GM18498 (cell line): ENCODE results near the gene CDC20.

Experiments used
- ATAC-seq: cut with Tn5 transposase; IDR thresholded peaks from one replicate; pipeline ENCODE4 v1.9.1; 2021; ENCODE audit warnings: mild to moderate bottlenecking, moderate library complexity; ENCODE audit not compliant: unreplicated experiment

CDC20 gene

DNA sequence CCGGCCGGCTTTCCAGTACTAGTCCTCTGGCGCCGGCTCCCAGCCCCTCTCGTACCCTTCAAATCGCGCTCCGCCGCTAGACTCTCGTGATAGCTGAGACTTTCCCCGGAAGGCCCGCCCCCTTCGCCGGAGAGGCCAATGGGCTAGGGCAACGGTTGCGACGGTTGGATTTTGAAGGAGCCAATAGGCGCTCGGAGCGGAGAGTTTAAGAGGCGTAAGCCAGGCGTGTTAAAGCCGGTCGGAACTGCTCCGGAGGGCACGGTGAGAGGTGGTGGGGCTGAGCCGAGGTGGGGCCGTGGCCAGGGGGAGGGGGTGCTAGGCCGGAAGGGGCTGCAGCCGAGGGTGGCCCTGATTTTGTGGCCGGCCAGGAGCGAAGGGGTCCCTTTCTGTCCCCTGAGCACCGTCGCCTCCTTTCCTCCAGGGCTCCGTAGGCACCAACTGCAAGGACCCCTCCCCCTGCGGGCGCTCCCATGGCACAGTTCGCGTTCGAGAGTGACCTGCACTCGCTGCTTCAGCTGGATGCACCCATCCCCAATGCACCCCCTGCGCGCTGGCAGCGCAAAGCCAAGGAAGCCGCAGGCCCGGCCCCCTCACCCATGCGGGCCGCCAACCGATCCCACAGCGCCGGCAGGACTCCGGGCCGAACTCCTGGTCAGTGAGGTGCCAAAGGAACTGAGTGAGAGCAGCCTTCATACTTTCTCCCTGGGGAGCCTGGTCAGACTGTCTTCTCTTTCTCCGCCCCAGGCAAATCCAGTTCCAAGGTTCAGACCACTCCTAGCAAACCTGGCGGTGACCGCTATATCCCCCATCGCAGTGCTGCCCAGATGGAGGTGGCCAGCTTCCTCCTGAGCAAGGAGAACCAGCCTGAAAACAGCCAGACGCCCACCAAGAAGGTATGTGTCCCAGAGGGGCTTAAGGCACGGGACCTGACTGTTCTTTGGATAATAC lies at the start of gene CDC20:
Gene CDC20 (plus strand): TSS at position 236 of the 948 bp plus-strand sequence. CDS start 235 bp downstream, at position 471.
- ATAC-seq = peak; percentile 95

DNA sequence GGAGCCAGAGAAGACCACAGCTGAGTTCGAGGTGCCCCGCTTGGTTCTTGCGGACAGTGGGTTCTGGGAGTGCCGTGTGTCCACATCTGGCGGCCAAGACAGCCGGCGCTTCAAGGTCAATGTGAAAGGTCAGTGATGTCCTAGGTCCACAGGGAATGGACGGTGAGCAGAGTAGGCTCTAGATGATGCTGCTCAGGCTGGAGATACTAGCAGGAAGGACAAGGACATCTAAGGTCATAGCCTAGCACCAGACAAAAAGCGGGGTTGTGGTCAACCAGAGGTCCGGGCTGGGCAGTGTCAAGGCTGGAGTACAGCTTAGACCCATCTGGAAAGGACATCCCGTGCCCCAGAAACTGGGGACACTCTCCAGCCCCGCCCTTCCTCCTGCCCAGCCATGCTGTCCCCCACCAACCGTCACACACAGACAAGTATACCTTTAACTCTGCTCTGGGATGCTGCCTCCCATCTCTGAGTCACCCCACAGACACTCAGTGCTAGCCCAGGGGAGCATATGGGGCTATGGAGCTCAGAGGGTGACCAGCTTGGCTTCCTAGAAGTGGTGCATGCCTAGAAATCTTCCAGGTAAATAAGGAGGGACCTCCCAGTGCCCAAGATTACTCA lies 49.3 kb upstream of the CDC20 start:
- no peak for ATAC-seq

DNA sequence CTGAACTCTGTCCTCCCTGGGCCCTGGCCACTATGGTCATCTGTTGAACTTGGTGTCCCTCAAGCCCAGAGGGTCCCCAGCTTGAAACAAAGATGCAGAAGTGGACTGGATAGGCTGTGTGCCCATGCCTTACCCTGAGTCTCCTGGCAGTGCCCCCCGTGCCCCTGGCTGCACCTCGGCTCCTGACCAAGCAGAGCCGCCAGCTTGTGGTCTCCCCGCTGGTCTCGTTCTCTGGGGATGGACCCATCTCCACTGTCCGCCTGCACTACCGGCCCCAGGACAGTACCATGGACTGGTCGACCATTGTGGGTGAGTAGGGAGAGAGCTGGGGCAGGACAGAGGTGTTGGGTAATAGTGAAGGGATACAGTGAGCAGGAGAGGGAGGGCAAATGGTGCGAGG lies 47.3 kb upstream of the CDC20 start:
- no peak for ATAC-seq

DNA sequence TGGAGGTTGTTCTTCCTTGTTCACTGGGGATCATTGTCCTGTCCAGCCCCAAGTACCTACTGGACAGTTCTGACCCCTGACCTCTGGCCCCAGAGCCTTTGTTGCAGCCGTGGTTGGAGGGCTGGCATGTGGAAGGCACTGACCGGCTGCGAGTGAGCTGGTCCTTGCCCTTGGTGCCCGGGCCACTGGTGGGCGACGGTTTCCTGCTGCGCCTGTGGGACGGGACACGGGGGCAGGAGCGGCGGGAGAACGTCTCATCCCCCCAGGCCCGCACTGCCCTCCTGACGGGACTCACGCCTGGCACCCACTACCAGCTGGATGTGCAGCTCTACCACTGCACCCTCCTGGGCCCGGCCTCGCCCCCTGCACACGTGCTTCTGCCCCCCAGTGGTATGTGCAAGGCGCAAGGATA lies 46.6 kb upstream of the CDC20 start:
- no peak for ATAC-seq

DNA sequence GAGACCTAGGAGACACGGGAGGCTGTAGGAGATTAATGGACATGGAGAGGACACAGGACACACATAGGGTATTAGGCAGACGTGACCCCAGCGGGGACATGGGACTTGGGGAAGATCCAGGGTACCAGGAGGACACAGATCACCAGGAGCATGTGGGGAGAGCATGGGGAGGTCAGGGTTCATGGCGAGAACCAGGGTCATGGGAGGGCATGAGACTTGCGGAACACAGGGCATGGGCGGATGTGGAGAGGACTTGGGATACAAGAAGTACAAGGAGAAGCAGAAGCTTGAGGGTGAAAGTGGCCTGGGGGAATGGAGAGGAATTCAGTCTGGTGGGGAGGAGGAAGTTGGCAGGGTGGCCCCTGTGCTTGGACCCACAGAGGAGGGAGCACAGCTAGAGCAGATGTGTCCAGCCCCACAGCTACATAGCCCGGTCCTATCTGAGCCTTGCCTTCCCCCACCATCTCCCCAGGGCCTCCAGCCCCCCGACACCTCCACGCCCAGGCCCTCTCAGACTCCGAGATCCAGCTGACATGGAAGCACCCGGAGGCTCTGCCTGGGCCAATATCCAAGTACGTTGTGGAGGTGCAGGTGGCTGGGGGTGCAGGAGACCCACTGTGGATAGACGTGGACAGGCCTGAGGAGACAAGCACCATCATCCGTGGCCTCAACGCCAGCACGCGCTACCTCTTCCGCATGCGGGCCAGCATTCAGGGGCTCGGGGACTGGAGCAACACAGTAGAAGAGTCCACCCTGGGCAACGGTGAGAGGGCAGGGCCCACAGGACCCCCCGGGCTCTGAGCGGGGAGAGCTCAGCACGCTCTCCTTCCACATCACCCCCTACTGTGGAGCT lies 45.9 kb upstream of the CDC20 start:
- no peak for ATAC-seq

DNA sequence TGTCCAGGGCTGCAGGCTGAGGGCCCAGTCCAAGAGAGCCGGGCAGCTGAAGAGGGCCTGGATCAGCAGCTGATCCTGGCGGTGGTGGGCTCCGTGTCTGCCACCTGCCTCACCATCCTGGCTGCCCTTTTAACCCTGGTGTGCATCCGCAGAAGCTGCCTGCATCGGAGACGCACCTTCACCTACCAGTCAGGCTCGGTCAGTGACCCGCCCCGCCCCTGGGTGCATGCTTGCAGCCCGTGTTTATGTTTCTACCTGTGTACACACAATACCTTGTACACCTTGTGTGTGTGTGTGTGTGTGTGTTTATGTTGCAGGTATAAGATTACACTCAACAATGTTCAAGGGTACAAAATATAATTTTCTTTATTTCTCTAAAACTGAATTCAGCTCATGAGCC lies 45.0 kb upstream of the CDC20 start:
- no peak for ATAC-seq

DNA sequence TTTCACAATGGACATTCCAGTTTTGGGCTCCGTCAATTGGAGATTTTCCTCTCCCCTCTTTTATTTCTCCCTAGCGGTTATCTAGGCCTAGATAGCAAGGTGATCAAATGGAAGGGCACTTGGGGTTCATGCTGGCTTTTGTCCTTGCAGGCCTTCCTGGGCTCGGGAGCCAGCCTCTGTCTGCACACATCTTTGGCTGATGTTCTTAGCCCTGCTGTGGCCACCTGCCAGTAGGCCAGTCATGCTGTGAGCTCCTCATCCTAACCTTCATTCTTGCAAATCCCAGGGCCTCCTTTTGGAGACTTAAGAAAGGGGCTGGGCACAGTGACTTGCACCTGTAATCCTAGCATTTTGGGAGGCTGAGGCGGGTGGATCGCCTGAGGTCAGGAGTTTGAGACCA lies 44.5 kb upstream of the CDC20 start:
- no peak for ATAC-seq

DNA sequence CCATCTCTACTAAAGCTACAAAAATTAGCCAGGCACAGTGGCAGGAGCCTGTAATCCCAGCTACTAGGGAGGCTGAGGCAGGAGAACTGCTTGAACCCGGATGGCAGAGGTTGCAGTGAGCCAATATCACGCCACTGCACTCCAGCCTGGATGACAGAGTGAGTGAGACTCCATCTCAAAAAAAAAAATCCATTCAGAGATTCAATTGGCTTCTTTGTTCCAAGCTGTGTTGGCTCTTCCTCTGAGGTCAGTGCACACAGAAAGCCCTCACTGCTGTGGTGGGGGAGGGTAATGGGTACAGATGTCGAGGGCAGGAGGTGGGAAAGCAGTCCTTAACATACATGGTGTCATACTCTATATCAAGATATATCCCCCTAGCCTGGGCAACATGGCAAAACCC lies 43.3 kb upstream of the CDC20 start:
- ATAC-seq = no peak

DNA sequence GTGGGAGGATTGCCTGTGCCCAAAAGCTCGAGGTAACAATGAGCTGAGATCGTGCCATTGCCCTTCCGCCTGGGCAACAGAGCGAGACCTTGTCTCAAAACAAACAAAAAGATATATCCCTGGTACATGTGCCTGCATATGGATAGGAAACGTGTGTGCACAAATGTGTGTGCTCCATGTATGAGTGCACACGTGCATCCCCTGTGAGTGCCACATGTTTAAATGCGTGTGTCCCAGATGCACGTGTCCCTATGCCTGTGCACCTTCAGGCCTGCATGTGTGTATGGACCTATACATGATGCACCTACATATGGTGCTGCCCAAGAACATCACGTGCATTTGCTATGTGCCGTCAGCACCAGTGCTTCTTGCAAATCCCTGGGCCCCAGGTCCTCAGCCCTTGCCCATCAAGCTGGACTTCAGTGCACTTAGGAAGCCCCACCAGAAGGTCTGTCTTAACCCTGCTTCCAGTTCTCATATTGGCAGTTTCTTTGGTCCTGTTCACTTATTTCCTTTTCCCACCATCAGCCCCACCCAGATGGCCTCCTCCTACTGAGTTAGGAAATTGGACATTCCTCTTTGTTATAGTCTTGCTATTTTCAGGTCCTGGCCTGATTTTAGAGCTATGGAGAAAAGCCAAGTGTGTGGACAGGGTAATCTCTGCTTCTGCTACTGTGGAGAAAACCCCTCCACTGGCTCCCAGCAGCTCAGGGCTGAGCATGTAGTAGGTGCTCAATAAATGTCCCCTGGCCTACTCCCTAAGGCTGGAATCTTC lies 42.6 kb upstream of the CDC20 start:
- no peak for ATAC-seq

DNA sequence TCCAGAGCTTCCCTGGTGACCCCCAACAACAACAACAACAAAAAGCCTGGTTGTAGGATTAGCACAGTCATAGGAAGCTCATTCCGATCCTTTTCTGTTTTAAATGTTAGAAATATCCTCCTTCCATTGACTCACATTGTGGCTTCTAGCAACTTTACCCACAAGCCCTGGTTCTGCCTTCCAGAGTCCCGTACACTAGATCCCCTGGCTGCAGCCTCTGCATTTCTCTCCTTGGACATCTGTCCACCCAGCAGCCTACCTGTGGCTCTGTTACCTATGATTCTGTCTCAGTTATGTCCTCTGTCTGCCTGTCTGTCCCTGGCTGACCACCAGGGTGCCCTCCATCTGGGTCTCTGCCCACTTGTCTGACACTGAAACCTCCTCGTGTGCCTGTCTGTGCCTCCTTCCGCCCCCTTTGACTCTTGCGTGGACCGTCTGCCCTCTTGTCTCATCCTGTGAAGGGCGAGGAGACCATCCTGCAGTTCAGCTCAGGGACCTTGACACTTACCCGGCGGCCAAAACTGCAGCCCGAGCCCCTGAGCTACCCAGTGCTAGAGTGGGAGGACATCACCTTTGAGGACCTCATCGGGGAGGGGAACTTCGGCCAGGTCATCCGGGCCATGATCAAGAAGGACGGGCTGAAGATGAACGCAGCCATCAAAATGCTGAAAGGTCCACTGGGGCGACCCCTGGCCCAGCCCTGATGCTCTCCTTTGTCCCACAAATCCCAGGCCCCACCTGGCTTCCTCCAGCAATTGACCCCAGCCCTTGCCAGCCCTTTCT lies 41.9 kb upstream of the CDC20 start:
- ATAC-seq = no peak

DNA sequence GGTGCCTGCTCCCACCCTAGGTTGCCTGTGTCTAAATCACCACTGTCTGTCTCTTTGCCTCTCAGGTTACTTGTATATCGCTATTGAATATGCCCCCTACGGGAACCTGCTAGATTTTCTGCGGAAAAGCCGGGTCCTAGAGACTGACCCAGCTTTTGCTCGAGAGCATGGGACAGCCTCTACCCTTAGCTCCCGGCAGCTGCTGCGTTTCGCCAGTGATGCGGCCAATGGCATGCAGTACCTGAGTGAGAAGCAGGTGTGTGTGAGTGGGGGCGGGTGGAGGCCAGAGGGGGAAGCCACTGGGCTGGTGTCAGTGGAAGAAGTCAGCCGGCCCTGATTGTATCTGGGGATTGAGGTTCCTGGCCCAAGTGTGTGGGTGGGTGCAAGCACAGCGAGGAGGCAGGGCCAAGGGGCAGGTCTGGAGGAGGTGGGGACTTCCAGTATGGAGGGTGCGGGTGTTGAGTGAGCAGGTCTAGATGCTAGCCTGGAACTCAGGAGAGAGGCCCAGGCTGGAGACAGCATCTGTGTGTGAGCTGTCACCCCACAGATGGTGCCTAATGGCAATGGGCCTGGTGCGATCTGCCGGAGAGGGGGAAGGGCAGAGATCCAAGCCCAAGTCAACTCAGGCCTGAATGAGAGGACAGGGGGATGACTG lies 40.8 kb upstream of the CDC20 start:
- ATAC-seq = no peak

DNA sequence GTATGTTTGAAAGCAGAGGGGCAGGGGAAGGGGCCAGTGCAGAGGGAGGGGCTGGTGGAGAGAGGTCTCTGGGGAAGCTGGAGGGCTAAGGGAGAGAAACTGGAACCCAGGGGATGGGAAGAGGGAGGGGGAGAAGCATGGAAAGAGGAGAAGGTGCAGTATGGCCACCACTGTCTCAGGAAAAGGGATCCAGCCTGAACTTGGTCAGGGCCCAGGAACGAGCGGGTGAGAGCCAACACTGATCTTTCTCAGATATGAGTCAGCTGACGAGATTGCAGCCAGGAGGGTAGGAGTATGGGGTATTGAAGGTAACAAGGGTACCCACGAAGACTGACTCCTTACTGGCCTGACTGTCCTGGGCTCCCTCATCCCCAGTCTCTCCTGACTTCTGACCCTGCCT lies 40.0 kb upstream of the CDC20 start:
- ATAC-seq = no peak

DNA sequence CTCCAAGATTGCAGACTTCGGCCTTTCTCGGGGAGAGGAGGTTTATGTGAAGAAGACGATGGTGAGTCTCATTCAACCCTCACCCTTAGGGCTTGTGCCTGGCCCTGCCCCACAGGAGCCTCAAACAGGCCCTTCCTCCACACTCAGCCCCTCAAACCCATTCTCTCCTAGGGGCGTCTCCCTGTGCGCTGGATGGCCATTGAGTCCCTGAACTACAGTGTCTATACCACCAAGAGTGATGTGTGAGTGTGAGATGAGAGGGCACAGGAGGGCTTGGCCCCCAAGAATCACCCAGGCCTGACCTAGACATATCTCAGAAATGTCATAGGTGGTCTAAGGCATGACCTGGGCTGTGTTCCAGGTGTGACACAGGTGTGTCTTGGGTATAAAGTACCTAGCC lies 39.5 kb upstream of the CDC20 start:
- ATAC-seq = no peak

DNA sequence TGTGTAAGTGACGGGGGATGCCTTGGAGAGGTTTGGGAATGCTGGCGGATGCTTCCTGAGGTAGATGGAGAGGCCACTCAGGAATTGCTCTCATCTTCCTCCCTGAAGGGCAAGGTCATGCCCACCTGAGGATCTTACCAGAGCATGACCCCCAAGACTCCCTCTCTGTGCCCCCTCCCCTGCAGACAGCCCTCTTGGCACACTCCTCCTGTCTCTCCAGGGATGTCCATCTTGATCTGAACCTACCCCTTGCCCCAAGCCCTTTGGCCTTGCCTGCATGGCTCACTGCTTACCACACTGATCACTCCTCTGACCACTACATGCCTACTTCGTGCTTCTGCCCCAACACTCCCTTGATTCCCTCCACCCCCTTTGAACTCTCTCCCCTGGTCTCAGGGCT lies 39.0 kb upstream of the CDC20 start:
- no peak for ATAC-seq

DNA sequence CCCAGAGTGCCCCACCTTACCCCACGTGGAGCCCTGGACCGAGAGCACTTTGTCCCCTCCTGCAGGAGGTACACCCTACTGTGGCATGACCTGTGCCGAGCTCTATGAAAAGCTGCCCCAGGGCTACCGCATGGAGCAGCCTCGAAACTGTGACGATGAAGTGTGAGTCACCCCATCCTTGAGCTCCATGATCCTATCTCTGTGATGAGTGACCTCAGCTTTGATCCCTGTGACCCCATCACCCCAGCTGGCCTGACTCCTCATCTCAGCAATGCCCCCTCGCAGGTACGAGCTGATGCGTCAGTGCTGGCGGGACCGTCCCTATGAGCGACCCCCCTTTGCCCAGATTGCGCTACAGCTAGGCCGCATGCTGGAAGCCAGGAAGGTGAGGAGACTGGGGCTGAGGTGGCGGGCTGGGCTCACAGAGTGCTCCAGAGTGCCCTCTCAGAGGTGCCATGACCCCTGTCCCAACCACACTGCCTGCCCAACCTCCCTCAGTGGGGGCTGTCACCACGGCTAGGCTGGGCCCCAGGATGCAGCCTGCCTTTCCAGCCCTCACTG lies 37.4 kb upstream of the CDC20 start:
- no peak for ATAC-seq

DNA sequence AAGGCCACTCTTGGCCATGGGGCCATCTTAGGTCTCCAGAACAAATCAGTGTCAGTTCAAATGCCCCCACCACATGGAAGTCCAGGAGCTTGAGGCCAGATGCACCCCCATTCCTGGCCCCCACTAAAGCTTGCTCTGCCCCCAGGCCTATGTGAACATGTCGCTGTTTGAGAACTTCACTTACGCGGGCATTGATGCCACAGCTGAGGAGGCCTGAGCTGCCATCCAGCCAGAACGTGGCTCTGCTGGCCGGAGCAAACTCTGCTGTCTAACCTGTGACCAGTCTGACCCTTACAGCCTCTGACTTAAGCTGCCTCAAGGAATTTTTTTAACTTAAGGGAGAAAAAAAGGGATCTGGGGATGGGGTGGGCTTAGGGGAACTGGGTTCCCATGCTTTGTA lies 36.3 kb upstream of the CDC20 start:
- ATAC-seq = no peak

DNA sequence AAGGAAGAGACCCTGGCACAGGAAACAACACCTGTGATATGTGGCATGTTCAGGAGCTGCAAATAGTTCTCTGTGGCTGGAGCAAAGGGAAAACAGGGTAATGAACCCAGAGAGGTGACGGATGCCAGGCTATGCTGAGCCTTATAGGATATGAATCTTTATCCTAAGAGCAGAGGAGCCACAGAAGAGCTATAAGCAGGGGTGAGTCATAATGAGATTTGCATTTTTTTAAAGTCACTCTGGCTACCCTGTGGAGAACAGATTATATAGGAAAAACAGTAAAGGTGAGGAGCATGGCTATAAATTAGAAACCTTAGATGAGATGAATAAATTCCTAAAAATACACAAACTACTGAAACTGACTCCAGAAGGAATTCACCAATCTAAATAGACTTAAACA lies 34.0 kb upstream of the CDC20 start:
- no peak for ATAC-seq

DNA sequence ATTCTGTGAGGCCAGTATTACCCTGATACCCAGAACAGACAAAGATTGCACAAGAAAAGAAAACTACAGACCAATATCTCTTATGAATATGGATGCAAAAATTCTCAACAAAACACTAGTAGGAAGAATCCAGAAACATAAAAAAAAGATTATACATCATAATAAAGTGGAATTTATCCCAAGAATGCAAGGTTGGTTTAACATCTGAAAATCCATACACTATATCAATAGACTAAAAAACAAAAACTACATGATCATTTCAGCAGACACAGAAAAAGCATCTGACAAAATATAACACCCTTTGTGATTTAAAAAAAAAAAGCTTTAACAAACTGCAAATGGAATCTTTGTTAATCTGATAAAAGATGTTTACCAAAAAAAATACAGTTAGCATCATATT lies 33.4 kb upstream of the CDC20 start:
- ATAC-seq = no peak
